Ovary (tissue), 9 donors: Measurements from ENCODE around the gene ZNF606. TPM values are rescaled to one million over a fixed set of nuclear protein-coding genes. Genes with fewer than 3 reads are reported as not detected.

Experiments used
- DNase-seq, 5 donors: peaks; one replicate each; pipeline ENCODE4 v3.0.0-alpha.2; 2019 to 2020
- H3K27ac ChIP-seq, 2 donors: fragments of 200-600 bp; one replicate each; pipeline versions ENCODE4 v1.5.1 to v1.8.0; 2019 to 2022
- H3K27me3 ChIP-seq: fragments of 200-600 bp; one replicate; pipeline ENCODE4 v1.8.0; 2022
- H3K36me3 ChIP-seq: fragments of 200-600 bp; sonication (generic); one replicate; pipeline ENCODE4 v1.5.1; 2019
- H3K4me1 ChIP-seq: one replicate; pipeline ENCODE4 v1.8.1; 2013; ENCODE audit warnings: mild to moderate bottlenecking, moderate library complexity; ENCODE audit not compliant: insufficient read depth
- H3K4me3 ChIP-seq: fragments of 200-600 bp; sonication (generic); one replicate; pipeline ENCODE4 v1.5.1; 2017
- H3K9me3 ChIP-seq, 2 donors: fragments of 200-600 bp in 1 of 2; sonication (generic) in 1 of 2; one replicate each; pipeline versions ENCODE4 v1.5.1 to v1.8.1; 2013 to 2019; ENCODE audit warnings: mild to moderate bottlenecking in 1 of 2, moderate library complexity in 1 of 2
- CTCF ChIP-seq, 3 donors: fragments of 450-650 bp in 2 of 3; fragments of 200-600 bp in 1 of 3; IDR thresholded peaks; one replicate each; pipeline versions ENCODE4 v1.5.1 to v1.8.0; 2016 to 2022; ENCODE audit warnings: antibody characterized with exemption in 3 of 3, mild to moderate bottlenecking in 1 of 3
- EP300 ChIP-seq: sonication (generic); formaldehyde crosslinking; IDR thresholded peaks from one replicate; pipeline ENCODE4 v1.6.1; 2017; ENCODE audit warnings: antibody characterized with exemption
- POLR2A ChIP-seq: fragments of 450-650 bp; IDR thresholded peaks from one replicate; pipeline ENCODE4 v1.6.1; 2017; ENCODE audit warnings: antibody characterized with exemption, mild to moderate bottlenecking, moderate library complexity
- WGBS, 3 donors: extraction: QIAGEN DNeasy Blood & Tissue Kit in 1 of 3; methylation state at CpG; one replicate each; pipeline versions ENCODE4 v1.1.5 to v1.1.7; 2013 to 2017; 5-methylcytosine and 5-hydroxymethylcytosine counted together
- intact Hi-C, 4 donors: fragments of 100-400 bp; cut with DNase I; formaldehyde crosslinking; loops; one replicate each; pipeline versions ENCODE4 v1.11.0 to v1.15.1; 2022 to 2023
- polyA plus RNA-seq, 2 donors: library from polyadenylated mRNA; stranded (reverse); fragments of 200-250 nt in 1 of 2; fragments of 350-450 nt in 1 of 2; fragmentation: Illumina TruSeq in 1 of 2; extraction: RNeasy Lipid Tissue Mini Kit (QIAGEN cat#74804) in 1 of 2; gene quantifications; one replicate each; pipeline ENCODE4 v1.2.3, GENCODE V29; 2013 to 2014
- total RNA-seq, 7 donors: library from RNA; depleted of rRNA in 2 of 7; stranded (reverse); fragments of >200 nt in 2 of 7; fragmentation: NEBNext Ultra II Directional in 3 of 7; extraction: Animal tissue kit (Norgen Biotek cat#: 25700) in 3 of 7; gene quantifications; one replicate each; pipeline versions ENCODE4 v1.1.0 to v1.2.4, GENCODE V29; 2016 to 2023
- donor health status: DM: no; HTN: no; CAD: no; lungs with moderate emphysema.
- donor health status: DM: no; HTN: no; CAD: no.
- donor health status: Bipolar disorder and iron deficiency.
- donor health status: DM: yes; HTN: yes; CAD: no.
- donor health status: DM: no; HTN: no; CAD: no.
- donor health status: DM: yes; HTN: yes; CAD: no.

Gene ZNF606
- total and polyA plus RNA-seq, 9 donors: 7.3 to 38.1 (median 22.3) TPM

- intact Hi-C loops: no loop called here
- 75 to 82% (median 82%) methylated on average over 21 of the region's 21 CpGs for WGBS, 3 donors
- Histone ChIP-seq H3K27me3 (no peaks in the 10 kb centered on the region), H3K4me1 (no peaks in the 10 kb centered on the region), H3K9me3 (peaks cover 4 to 14% of the 10 kb centered on the region in 2 donors), H3K4me3 (no peak overlapping the region), H3K36me3 (no peaks in the 10 kb centered on the region), H3K27ac (no peak overlapping the region)
- no peak for DNase-seq
- TF ChIP-seq POLR2A (no peak), EP300 (no peak), CTCF (IDR thresholded peaks at IDR 0.05) (no peak)
Observed at GRCh38 chr19:58040751-58041525, 38.3 kb upstream of the ZNF606 start.

GRCh38 chr19:58038688-58039204 is 36.1 kb upstream of the ZNF606 start:
- Histone ChIP-seq H3K36me3 (no peaks in the 10 kb centered on the region), H3K4me1 (no peaks in the 10 kb centered on the region), H3K27ac (no peak overlapping the region), H3K27me3 (no peaks in the 10 kb centered on the region), H3K9me3 (peaks cover 0 to 3% of the 10 kb centered on the region in 2 donors), H3K4me3 (no peak overlapping the region)
- 11 to 23% (median 17%) methylated on average over 8 of the region's 8 CpGs for WGBS, 3 donors
- intact Hi-C loops: no loop called here
- DNase-seq: no peak
- TF ChIP-seq EP300: no peak
- TF ChIP-seq CTCF (IDR thresholded peaks at IDR 0.05): no peak
- no peak for TF ChIP-seq POLR2A

- Histone ChIP-seq H3K27me3 (no peaks in the 10 kb centered on the region), H3K9me3 (peaks cover 0 to 3% of the 10 kb centered on the region in 2 donors), H3K27ac (no peak overlapping the region), H3K36me3 (no peaks in the 10 kb centered on the region), H3K4me1 (no peaks in the 10 kb centered on the region), H3K4me3 (no peak overlapping the region)
- intact Hi-C loops: no loop called here
- WGBS, 3 donors: 8 to 28% (median 16%) methylated on average over 32 to 44 of the region's 44 CpGs
- TF ChIP-seq EP300 (no peak), CTCF (IDR thresholded peaks at IDR 0.05) (no peak), POLR2A (no peak)
- peak in 1 of 5 donors; percentile 35 for DNase-seq
Observed at GRCh38 chr19:58037927-58038687, 35.5 kb upstream of the ZNF606 start.

GRCh38 chr19:58035863-58036262 is 33.2 kb upstream of the ZNF606 start:
- TF ChIP-seq POLR2A (no peak), EP300 (no peak), CTCF (IDR thresholded peaks at IDR 0.05) (no peak)
- no peak for DNase-seq
- Histone ChIP-seq H3K36me3 (no peaks in the 10 kb centered on the region), H3K4me3 (no peak overlapping the region), H3K4me1 (no peaks in the 10 kb centered on the region), H3K27me3 (no peaks in the 10 kb centered on the region), H3K27ac (no peak overlapping the region), H3K9me3 (no peaks in the 10 kb centered on the region)
- WGBS, 3 donors: 48 to 62% (median 56%) methylated on average over 8 of the region's 8 CpGs
- intact Hi-C loops: no loop called here
